Measurements from ENCODE around the gene EXOC6B. TPM values are rescaled to one million over a fixed set of nuclear protein-coding genes. Genes with fewer than 3 reads are reported as not detected.

The EXOC6B gene
- total and polyA plus RNA-seq, 9 of the 15 experiments (the other 6 are each of a cell fraction or from before 2014, with no cell fraction given): 0.28 to 4.2 (median 2.0) TPM

- TF ChIP-seq MAZ (CRISPR knock-in tag; conservative IDR thresholded peaks at IDR 0.05 in 1 of 2, IDR thresholded peaks at IDR 0.05 in 1 of 2): no peak
- TF ChIP-seq PHTF2 (CRISPR knock-in tag; IDR thresholded peaks at IDR 0.05): no peak
- TF ChIP-seq KHSRP (IDR thresholded peaks at IDR 0.05): no peak
- TF ChIP-seq KLF16 (IDR thresholded peaks at IDR 0.05): 0 out of 2 replicates have a peak, but pooled peaks have one; percentile 29
- TF ChIP-seq ZNF780A (CRISPR knock-in tag; IDR thresholded peaks at IDR 0.05): no peak
- no peak for TF ChIP-seq BACH1 (tag; IDR thresholded peaks at IDR 0.05)
- no peak for TF ChIP-seq HDAC2 (IDR thresholded peaks at IDR 0.05)
- TF ChIP-seq MAFK (IDR thresholded peaks at IDR 0.05; ENCODE audit: low read length): no peak
- TF ChIP-seq SAFB2 (IDR thresholded peaks at IDR 0.05; ENCODE audit: borderline replicate concordance, low read depth, low read length, severe bottlenecking): no peak
- TF ChIP-seq PREB (CRISPR knock-in tag; IDR thresholded peaks at IDR 0.05): no peak
- no peak for TF ChIP-seq RHOXF2B (CRISPR knock-in tag; conservative IDR thresholded peaks at IDR 0.05)
- TF ChIP-seq CTCF (IDR thresholded peaks at IDR 0.05 in 2 of 3, conservative IDR thresholded peaks at IDR 0.05 in 1 of 3; ENCODE audit: insufficient read depth in 2 of 3, low read depth in 1 of 3, low read length in 3 of 3): peak; percentile 55 to 71 (median 67)
- TF ChIP-seq RAD21 (CRISPR knock-in tag; conservative IDR thresholded peaks at IDR 0.05 in 1 of 2, IDR thresholded peaks at IDR 0.05 in 1 of 2): peak; percentile 22 to 53
- TF ChIP-seq RBM15 (IDR thresholded peaks at IDR 0.05; ENCODE audit: insufficient read depth, low read length): no peak
Observed at GRCh38 chr2:72325592-72326422, 500.0 kb downstream of the EXOC6B start (continued).

Measured in K562 (cell line).